Gastroesophageal sphincter (tissue), 3 donors: Measurements from ENCODE around the gene HMGCS1.

Source experiments
- CTCF ChIP-seq, 4 experiments: fragments of 200-600 bp in 2 of 4; fragments of 450-650 bp in 2 of 4; sonication (generic) in 1 of 4; IDR thresholded peaks; one replicate each; pipeline ENCODE4 v1.5.1; 2017 to 2019; ENCODE audit warnings: antibody characterized with exemption in 4 of 4, mild to moderate bottlenecking in 2 of 4, moderate library complexity in 2 of 4
- EP300 ChIP-seq: sonication (generic); formaldehyde crosslinking; IDR thresholded peaks from one replicate; pipeline ENCODE4 v1.6.1; 2017; ENCODE audit warnings: antibody characterized with exemption, mild to moderate bottlenecking
- POLR2A ChIP-seq, 2 donors: fragments of 450-650 bp; IDR thresholded peaks; one replicate each; pipeline ENCODE4 v1.6.1; 2017; ENCODE audit warnings: antibody characterized with exemption in 2 of 2, mild to moderate bottlenecking in 2 of 2, moderate library complexity in 1 of 2
- POLR2AphosphoS5 ChIP-seq: sonication (generic); formaldehyde crosslinking; IDR thresholded peaks from one replicate; pipeline ENCODE4 v1.6.1; 2017; ENCODE audit warnings: antibody characterized with exemption

DNA sequence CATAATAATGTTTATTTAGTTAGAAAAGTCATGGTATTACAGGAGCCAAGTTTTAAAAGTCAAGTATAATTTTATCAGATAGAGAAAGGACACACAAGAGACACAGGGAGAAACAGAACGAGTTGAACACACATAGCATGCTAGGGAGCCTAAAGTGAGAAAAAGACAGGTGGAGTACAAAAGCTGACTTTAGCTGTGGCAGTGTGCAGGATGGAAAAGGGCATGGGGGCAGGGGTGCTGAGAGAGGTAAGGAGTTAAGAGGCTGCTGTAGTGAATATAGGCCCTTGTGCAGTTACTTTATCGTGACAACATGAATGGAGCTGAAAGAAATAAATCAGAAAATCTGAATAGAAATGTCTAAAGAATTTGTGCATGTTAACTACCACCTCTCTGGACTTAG is 18.0 kb downstream of the HMGCS1 start:
- TF ChIP-seq CTCF (IDR thresholded peaks at IDR 0.05) (no peak), POLR2A (IDR thresholded peaks at IDR 0.05) (no peak), POLR2AphosphoS5 (no peak), EP300 (no peak)
